Left ventricle myocardium inferior (tissue), 1 donor: Measurements from ENCODE around the gene CCDC12. TPM values are rescaled to one million over a fixed set of nuclear protein-coding genes. Genes with fewer than 3 reads are reported as not detected.

Source experiments
- DNase-seq: peaks from one replicate; pipeline ENCODE4 v3.0.0-alpha.2; 2020
- H3K27ac ChIP-seq: fragments of 200-600 bp; replicated peaks from 2 replicates; pipeline ENCODE4 v1.8.0; 2021
- H3K27me3 ChIP-seq: fragments of 200-600 bp; 2 replicates; pipeline ENCODE4 v1.8.0; 2021; ENCODE audit warnings: low read depth
- H3K36me3 ChIP-seq: fragments of 200-600 bp; 2 replicates; pipeline ENCODE4 v1.8.0; 2021
- H3K4me1 ChIP-seq: fragments of 200-600 bp; 2 replicates; pipeline ENCODE4 v1.8.0; 2021
- H3K4me3 ChIP-seq: fragments of 200-600 bp; 2 replicates; pipeline ENCODE4 v1.8.0; 2021; ENCODE audit warnings: mild to moderate bottlenecking, moderate library complexity
- H3K9me3 ChIP-seq: fragments of 200-600 bp; replicated peaks from 2 replicates; pipeline ENCODE4 v1.8.0; 2021
- CTCF ChIP-seq: fragments of 200-600 bp; IDR thresholded peaks from 2 replicates; pipeline ENCODE4 v1.8.0; 2021; ENCODE audit warnings: antibody characterized with exemption, mild to moderate bottlenecking, borderline replicate concordance
- intact Hi-C: fragments of 100-400 bp; cut with micrococcal nuclease; formaldehyde crosslinking; loops from one replicate; pipeline ENCODE4 v1.11.0; 2022
- total RNA-seq: library from RNA; stranded (reverse); fragmentation: NEBNext Ultra II Directional; extraction: Animal tissue kit (Norgen Biotek cat#: 25700); gene quantifications from one replicate; pipeline ENCODE4 v1.2.1, GENCODE V29; 2021
- donor health status: DM: no; HTN: yes; CAD: no; lungs with severe emphysema.

CCDC12 gene
- total RNA-seq, 1 donor from 2014 or later = 31.0 TPM

- TF ChIP-seq CTCF = no peak
- H3K36me3 ChIP-seq = no peaks in the 10 kb centered on the region
- H3K9me3 ChIP-seq = no peaks in the 10 kb centered on the region
- no peaks in the 10 kb centered on the region for H3K27me3 ChIP-seq
- intact Hi-C loops = no loop called here
- H3K27ac ChIP-seq = no peak overlapping the region
- no peak overlapping the region for H3K4me3 ChIP-seq
- peaks cover 21% of the 10 kb centered on the region for H3K4me1 ChIP-seq
- no peak for DNase-seq
Measured at GRCh38 chr3:46992231-46992630, 15.7 kb upstream of the CCDC12 start.

GRCh38 chr3:46991406-46992165 is 15.0 kb upstream of the CCDC12 start:
- Histone ChIP-seq H3K27me3 (no peaks in the 10 kb centered on the region), H3K9me3 (no peaks in the 10 kb centered on the region), H3K36me3 (no peaks in the 10 kb centered on the region), H3K27ac (no peak overlapping the region), H3K4me1 (peaks cover 28% of the 10 kb centered on the region), H3K4me3 (no peak overlapping the region)
- intact Hi-C loops = no loop called here
- DNase-seq = no peak
- TF ChIP-seq CTCF = no peak

GRCh38 chr3:46990573-46991374 is 14.2 kb upstream of the CCDC12 start:
- no peak overlapping the region for H3K4me3 ChIP-seq
- H3K4me1 ChIP-seq = peaks cover 36% of the 10 kb centered on the region
- no peaks in the 10 kb centered on the region for H3K36me3 ChIP-seq
- H3K9me3 ChIP-seq = no peaks in the 10 kb centered on the region
- H3K27me3 ChIP-seq = no peaks in the 10 kb centered on the region
- DNase-seq = peak; percentile 43
- H3K27ac ChIP-seq = no peak overlapping the region
- TF ChIP-seq CTCF = no peak
- intact Hi-C loops = no loop called here

GRCh38 chr3:46989146-46989810 is 12.7 kb upstream of the CCDC12 start:
- intact Hi-C loops = no loop called here

More at GRCh38 chr3:46989146-46989810, 12.7 kb upstream of the CCDC12 start:
- no peaks in the 10 kb centered on the region for H3K9me3 ChIP-seq
- H3K27me3 ChIP-seq = no peaks in the 10 kb centered on the region
- DNase-seq = no peak
- no peak for TF ChIP-seq CTCF
- H3K36me3 ChIP-seq = no peaks in the 10 kb centered on the region
- peak overlapping the region; percentile 63 for H3K27ac ChIP-seq
- peaks cover 39% of the 10 kb centered on the region for H3K4me1 ChIP-seq
- H3K4me3 ChIP-seq = no peak overlapping the region
